GM12892 (cell line): ENCODE results near the gene TPM2.

Experiments
- POLR2A ChIP-seq: IDR thresholded peaks from 2 replicates; pipeline ENCODE4 v1.6.1; 2011; ENCODE audit warnings: low read depth, low read length, control low read depth
- POLR2AphosphoS5 ChIP-seq: IDR thresholded peaks from 2 replicates; pipeline ENCODE4 v1.6.1; 2011; ENCODE audit warnings: low read depth, low read length, control low read depth
- TAF1 ChIP-seq: IDR thresholded peaks from 2 replicates; pipeline ENCODE4 v1.6.1; 2011; ENCODE audit warnings: low read depth, mild to moderate bottlenecking, control low read depth, low read length, borderline replicate concordance

- TF ChIP-seq POLR2AphosphoS5 = no peak
- no peak for TF ChIP-seq TAF1
- TF ChIP-seq POLR2A = no peak
Observed at GRCh38 chr9:35732800-35733541, 43.2 kb upstream of the TPM2 start.
